MM.1S (cell line): Measurements from ENCODE around the gene OPN3.

Experiments
- DNase-seq: peaks from one replicate; pipeline ENCODE4 v3.0.0-alpha.2; 2015
- H2AFZ ChIP-seq: fragments of 300-600 bp; sonication (generic); 2 replicates; pipeline ENCODE4 v1.6.0; 2016; ENCODE audit warnings: antibody characterized with exemption, low read length
- H3F3A ChIP-seq: fragments of 300-600 bp; sonication (generic); 2 replicates; pipeline ENCODE4 v1.6.1; 2016; ENCODE audit warnings: mild to moderate bottlenecking, antibody characterized with exemption, low read length, moderate library complexity, mixed read lengths; ENCODE audit not compliant: insufficient read depth
- H3K27ac ChIP-seq: fragments of 300-600 bp; sonication (generic); 2 replicates; pipeline ENCODE4 v1.5.1; 2016; ENCODE audit warnings: mild to moderate bottlenecking, low read length
- H3K27me3 ChIP-seq: fragments of 300-600 bp; sonication (generic); replicated peaks from 2 replicates; pipeline ENCODE4 v1.6.0; 2016; ENCODE audit warnings: low read length; ENCODE audit not compliant: insufficient read depth
- H3K36me3 ChIP-seq: fragments of 300-600 bp; sonication (generic); replicated peaks from 2 replicates; pipeline ENCODE4 v1.6.1; 2016; ENCODE audit warnings: mild to moderate bottlenecking, low read length, mixed read lengths; ENCODE audit not compliant: insufficient read depth
- H3K4me1 ChIP-seq: fragments of 300-600 bp; sonication (generic); 2 replicates; pipeline ENCODE4 v1.6.1; 2016; ENCODE audit warnings: low read length, mixed read lengths
- H3K4me2 ChIP-seq: fragments of 300-600 bp; sonication (generic); 2 replicates; pipeline ENCODE4 v1.6.0; 2016; ENCODE audit warnings: low read depth, low read length
- H3K4me3 ChIP-seq: fragments of 300-600 bp; sonication (generic); 2 replicates; pipeline ENCODE4 v1.5.1; 2016; ENCODE audit warnings: low read length, mixed read lengths
- H3K79me2 ChIP-seq: fragments of 300-600 bp; sonication (generic); 2 replicates; pipeline ENCODE4 v1.6.1; 2016; ENCODE audit warnings: mixed run types, low read length, mixed read lengths
- H3K9ac ChIP-seq: fragments of 300-600 bp; sonication (generic); 2 replicates; pipeline ENCODE4 v1.6.1; 2016; ENCODE audit warnings: low read length, mixed read lengths
- H3K9me2 ChIP-seq: fragments of 300-600 bp; sonication (generic); replicated peaks from 2 replicates; pipeline ENCODE4 v1.6.1; 2016; ENCODE audit warnings: mild to moderate bottlenecking, low read length, mixed read lengths; ENCODE audit not compliant: insufficient read depth
- H3K9me3 ChIP-seq: fragments of 300-600 bp; sonication (generic); replicated peaks from 2 replicates; pipeline ENCODE4 v1.6.1; 2016; ENCODE audit warnings: mild to moderate bottlenecking, low read length, mixed read lengths; ENCODE audit not compliant: insufficient read depth
- H4K20me1 ChIP-seq: fragments of 300-600 bp; sonication (generic); 2 replicates; pipeline ENCODE4 v1.6.1; 2016; ENCODE audit warnings: mild to moderate bottlenecking, low read length, moderate library complexity, mixed read lengths; ENCODE audit not compliant: insufficient read depth
- EZH2 ChIP-seq: fragments of 300-600 bp; sonication (generic); optimal IDR thresholded peaks from 2 replicates; pipeline ENCODE3; 2017; ENCODE audit warnings: low read depth, mild to moderate bottlenecking, antibody characterized with exemption, low read length, mixed read lengths
- EZH2phosphoT487 ChIP-seq: fragments of 300-600 bp; sonication (generic); IDR thresholded peaks from 2 replicates; pipeline ENCODE4 v1.6.1; 2018; ENCODE audit warnings: antibody characterized with exemption, low read length
- TF ChIP-seq, protein P1 (sequence below): fragments of 300-600 bp; sonication (generic); IDR thresholded peaks from 2 replicates; pipeline ENCODE4 v1.5.1; 2016; ENCODE audit warnings: antibody characterized with exemption, low read length, mixed read lengths

OPN3 gene

DNA sequence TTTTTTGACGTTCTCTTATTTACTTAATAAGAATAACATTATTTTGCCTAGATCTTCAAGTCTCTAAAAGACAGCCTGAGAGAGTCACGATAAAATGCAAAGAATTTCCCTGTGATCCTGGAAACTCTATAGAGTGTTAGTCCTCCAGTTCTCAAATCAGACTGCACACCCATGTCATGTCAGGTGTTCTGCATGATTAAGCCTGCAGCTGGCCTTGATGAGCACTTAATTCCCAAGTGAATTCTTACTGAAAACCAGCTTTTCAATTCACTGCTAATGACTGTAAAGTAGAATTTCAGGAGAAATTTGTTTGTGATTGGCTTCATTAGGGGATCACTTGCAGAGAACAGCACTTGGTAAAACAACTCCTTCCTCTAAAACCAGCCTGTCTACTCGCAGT lies 41.9 kb downstream of the OPN3 start:
- no peaks in the 10 kb centered on the region for H3K9me2 ChIP-seq
- no peak overlapping the region for H3K4me2 ChIP-seq
- no peaks in the 10 kb centered on the region for H3K79me2 ChIP-seq
- no peak overlapping the region for H3K9ac ChIP-seq
- no peak overlapping the region for H2AFZ ChIP-seq
- H3F3A ChIP-seq: no peaks in the 10 kb centered on the region
- no peaks in the 10 kb centered on the region for H4K20me1 ChIP-seq
- H3K36me3 ChIP-seq: no peaks in the 10 kb centered on the region
- H3K4me1 ChIP-seq: no peaks in the 10 kb centered on the region
- no peak overlapping the region for H3K4me3 ChIP-seq
- H3K27me3 ChIP-seq: no peaks in the 10 kb centered on the region
- no peak for DNase-seq
- TF ChIP-seq EZH2phosphoT487 (no peak), EZH2 (no peak)
- TF ChIP-seq, protein P1, sequence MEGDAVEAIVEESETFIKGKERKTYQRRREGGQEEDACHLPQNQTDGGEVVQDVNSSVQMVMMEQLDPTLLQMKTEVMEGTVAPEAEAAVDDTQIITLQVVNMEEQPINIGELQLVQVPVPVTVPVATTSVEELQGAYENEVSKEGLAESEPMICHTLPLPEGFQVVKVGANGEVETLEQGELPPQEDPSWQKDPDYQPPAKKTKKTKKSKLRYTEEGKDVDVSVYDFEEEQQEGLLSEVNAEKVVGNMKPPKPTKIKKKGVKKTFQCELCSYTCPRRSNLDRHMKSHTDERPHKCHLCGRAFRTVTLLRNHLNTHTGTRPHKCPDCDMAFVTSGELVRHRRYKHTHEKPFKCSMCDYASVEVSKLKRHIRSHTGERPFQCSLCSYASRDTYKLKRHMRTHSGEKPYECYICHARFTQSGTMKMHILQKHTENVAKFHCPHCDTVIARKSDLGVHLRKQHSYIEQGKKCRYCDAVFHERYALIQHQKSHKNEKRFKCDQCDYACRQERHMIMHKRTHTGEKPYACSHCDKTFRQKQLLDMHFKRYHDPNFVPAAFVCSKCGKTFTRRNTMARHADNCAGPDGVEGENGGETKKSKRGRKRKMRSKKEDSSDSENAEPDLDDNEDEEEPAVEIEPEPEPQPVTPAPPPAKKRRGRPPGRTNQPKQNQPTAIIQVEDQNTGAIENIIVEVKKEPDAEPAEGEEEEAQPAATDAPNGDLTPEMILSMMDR: no peak
- H3K9me3 ChIP-seq: no peaks in the 10 kb centered on the region
- no peak overlapping the region for H3K27ac ChIP-seq

- H3F3A ChIP-seq: no peaks in the 10 kb centered on the region
- TF ChIP-seq EZH2phosphoT487: no peak
- H4K20me1 ChIP-seq: no peaks in the 10 kb centered on the region
- H3K9me3 ChIP-seq: no peaks in the 10 kb centered on the region
- H3K4me1 ChIP-seq: no peaks in the 10 kb centered on the region
- no peaks in the 10 kb centered on the region for H3K27me3 ChIP-seq
- no peaks in the 10 kb centered on the region for H3K36me3 ChIP-seq
- H3K4me2 ChIP-seq: no peak overlapping the region
- no peaks in the 10 kb centered on the region for H3K9me2 ChIP-seq
- H3K79me2 ChIP-seq: no peaks in the 10 kb centered on the region
- no peak overlapping the region for H3K9ac ChIP-seq
- no peak overlapping the region for H3K27ac ChIP-seq
- H3K4me3 ChIP-seq: no peak overlapping the region
- no peak overlapping the region for H2AFZ ChIP-seq
- DNase-seq: no peak
Observed at GRCh38 chr1:241596633-241597032, 43.5 kb downstream of the OPN3 start.

DNA sequence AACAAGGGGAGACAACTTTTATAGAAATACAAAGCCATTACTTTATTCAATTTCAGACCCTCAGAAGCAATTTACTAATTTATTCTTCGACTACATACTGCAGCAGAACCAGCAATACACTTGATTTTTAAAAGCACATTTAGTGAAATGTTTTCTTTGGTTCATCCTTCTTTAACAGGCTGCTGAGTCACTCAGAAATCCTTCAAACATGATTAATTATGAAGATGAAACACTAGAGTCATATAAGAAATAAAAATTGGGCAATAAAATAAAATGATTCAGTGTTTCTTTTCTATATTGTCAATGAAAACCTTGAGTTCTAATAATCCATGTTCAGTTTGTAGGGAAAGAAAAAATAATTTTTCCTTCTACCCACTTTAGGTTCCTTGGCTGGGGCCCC lies 47.0 kb downstream of the OPN3 start:
- Histone ChIP-seq H3K27ac (no peak overlapping the region), H4K20me1 (no peaks in the 10 kb centered on the region), H3K36me3 (no peaks in the 10 kb centered on the region), H3K4me1 (no peaks in the 10 kb centered on the region), H3K4me2 (no peak overlapping the region), H3K9me3 (no peaks in the 10 kb centered on the region), H3K9ac (no peak overlapping the region), H3F3A (no peaks in the 10 kb centered on the region), H3K4me3 (no peak overlapping the region), H3K79me2 (no peaks in the 10 kb centered on the region), H3K27me3 (no peaks in the 10 kb centered on the region), H2AFZ (no peak overlapping the region), H3K9me2 (no peaks in the 10 kb centered on the region)
- TF ChIP-seq, protein P1: no peak
- TF ChIP-seq EZH2: no peak
- TF ChIP-seq EZH2phosphoT487: no peak
- no peak for DNase-seq

- Histone ChIP-seq H3K4me1 (no peaks in the 10 kb centered on the region), H3K27me3 (no peaks in the 10 kb centered on the region), H3K4me2 (no peak overlapping the region), H3K9me3 (no peaks in the 10 kb centered on the region), H3K4me3 (no peak overlapping the region), H3K79me2 (no peaks in the 10 kb centered on the region), H3K36me3 (no peaks in the 10 kb centered on the region), H3K9ac (no peak overlapping the region), H2AFZ (no peak overlapping the region), H4K20me1 (no peaks in the 10 kb centered on the region), H3K27ac (no peak overlapping the region), H3K9me2 (no peaks in the 10 kb centered on the region), H3F3A (no peaks in the 10 kb centered on the region)
- DNase-seq: no peak
- TF ChIP-seq EZH2 (no peak), EZH2phosphoT487 (no peak)
- TF ChIP-seq, protein P1: no peak
Observed at GRCh38 chr1:241592273-241592958, 47.8 kb downstream of the OPN3 start.
